ENCODE measurements around the gene UTF1. TPM values are rescaled to one million over a fixed set of nuclear protein-coding genes. Genes with fewer than 3 reads are reported as not detected.

The UTF1 gene
- total RNA-seq, 1 donor from 2014 or later: not detected

DNA sequence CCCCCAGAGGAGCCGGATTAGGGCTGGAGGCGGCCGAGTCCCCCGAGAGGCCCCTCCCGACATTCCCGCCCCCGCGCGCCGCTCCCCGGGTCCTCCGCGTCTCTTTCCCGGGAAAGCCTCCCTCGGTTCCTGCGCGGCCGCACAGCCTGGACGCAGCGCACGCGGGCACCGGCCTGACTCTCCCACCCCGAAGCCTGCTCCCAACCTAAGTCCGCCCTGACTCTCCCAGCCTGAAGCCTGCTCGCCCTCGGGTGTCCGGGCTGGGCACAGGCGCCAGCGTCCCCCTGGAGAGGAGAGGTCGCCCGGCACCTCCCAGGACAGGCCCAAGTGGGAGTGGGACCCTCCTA lies 7.2 kb downstream of the UTF1 start:
- Histone ChIP-seq H3K36me3 (no peaks in the 10 kb centered on the region), H3K9me3 (replicated peaks) (no peaks in the 10 kb centered on the region), H3K4me1 (peaks cover 20% of the 10 kb centered on the region), H3K4me3 (peak overlapping the region; percentile 43), H3K27ac (replicated peaks) (no peak overlapping the region), H3K27me3 (ENCODE audit: low read depth) (peaks cover 99% of the 10 kb centered on the region)
- TF ChIP-seq, protein P1, sequence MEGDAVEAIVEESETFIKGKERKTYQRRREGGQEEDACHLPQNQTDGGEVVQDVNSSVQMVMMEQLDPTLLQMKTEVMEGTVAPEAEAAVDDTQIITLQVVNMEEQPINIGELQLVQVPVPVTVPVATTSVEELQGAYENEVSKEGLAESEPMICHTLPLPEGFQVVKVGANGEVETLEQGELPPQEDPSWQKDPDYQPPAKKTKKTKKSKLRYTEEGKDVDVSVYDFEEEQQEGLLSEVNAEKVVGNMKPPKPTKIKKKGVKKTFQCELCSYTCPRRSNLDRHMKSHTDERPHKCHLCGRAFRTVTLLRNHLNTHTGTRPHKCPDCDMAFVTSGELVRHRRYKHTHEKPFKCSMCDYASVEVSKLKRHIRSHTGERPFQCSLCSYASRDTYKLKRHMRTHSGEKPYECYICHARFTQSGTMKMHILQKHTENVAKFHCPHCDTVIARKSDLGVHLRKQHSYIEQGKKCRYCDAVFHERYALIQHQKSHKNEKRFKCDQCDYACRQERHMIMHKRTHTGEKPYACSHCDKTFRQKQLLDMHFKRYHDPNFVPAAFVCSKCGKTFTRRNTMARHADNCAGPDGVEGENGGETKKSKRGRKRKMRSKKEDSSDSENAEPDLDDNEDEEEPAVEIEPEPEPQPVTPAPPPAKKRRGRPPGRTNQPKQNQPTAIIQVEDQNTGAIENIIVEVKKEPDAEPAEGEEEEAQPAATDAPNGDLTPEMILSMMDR (IDR thresholded peaks at IDR 0.05; ENCODE audit: borderline replicate concordance): no peak
- intact Hi-C loops (cut with micrococcal nuclease): no loop called here
- DNase-seq: no peak

- Histone ChIP-seq H3K27me3 (ENCODE audit: low read depth) (peaks cover 99% of the 10 kb centered on the region), H3K9me3 (replicated peaks) (no peaks in the 10 kb centered on the region), H3K27ac (replicated peaks) (no peak within 1 kb of the TSS), H3K4me3 (peak within 1 kb of the TSS; percentile 43), H3K36me3 (no peaks in the 10 kb centered on the region), H3K4me1 (peaks cover 20% of the 10 kb centered on the region)
- no peak for DNase-seq
- TF ChIP-seq, protein P1 (IDR thresholded peaks at IDR 0.05; ENCODE audit: borderline replicate concordance): no peak
- intact Hi-C loops (cut with micrococcal nuclease): no loop called here
Observed at GRCh38 chr10:133237588-133238465, 7.8 kb downstream of the UTF1 start, which contains the start of gene VENTX. Gene VENTX (plus strand): TSS chr10:133237855. CDS start chr10:133237915, 60 bp downstream.

DNA sequence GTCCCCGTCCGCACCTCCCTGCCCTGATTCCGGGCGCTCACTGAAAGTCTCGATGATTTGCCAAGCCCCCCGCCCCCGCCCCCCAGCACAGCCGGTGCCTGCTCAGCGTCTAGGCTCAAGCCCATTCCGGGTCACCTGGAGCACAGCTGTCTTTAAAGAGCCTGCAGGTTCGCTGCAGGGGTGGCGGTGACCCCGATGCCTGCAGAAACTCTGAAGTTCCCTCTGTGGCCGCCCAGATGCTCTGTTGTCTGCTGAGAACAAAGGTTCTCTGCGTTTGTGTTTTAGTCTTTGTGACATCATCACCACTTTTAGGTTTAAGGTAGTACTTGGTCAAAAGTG lies 8.4 kb downstream of the UTF1 start:
- Histone ChIP-seq H3K36me3 (no peaks in the 10 kb centered on the region), H3K27ac (replicated peaks) (no peak overlapping the region), H3K9me3 (replicated peaks) (no peaks in the 10 kb centered on the region), H3K4me1 (peaks cover 20% of the 10 kb centered on the region), H3K27me3 (ENCODE audit: low read depth) (peaks cover 99% of the 10 kb centered on the region), H3K4me3 (no peak overlapping the region)
- intact Hi-C loops (cut with micrococcal nuclease): no loop called here
- TF ChIP-seq, protein P1 (IDR thresholded peaks at IDR 0.05; ENCODE audit: borderline replicate concordance): no peak
- DNase-seq: no peak

GRCh38 chr10:133239990-133240389 lies 10.0 kb downstream of the UTF1 start:
- peaks cover 20% of the 10 kb centered on the region for H3K4me1 ChIP-seq
- TF ChIP-seq, protein P1 (IDR thresholded peaks at IDR 0.05; ENCODE audit: borderline replicate concordance): no peak
- H3K9me3 ChIP-seq (replicated peaks): no peaks in the 10 kb centered on the region
- intact Hi-C loops (cut with micrococcal nuclease): no loop called here
- no peak overlapping the region for H3K27ac ChIP-seq (replicated peaks)
- no peak overlapping the region for H3K4me3 ChIP-seq
- no peak for DNase-seq
- H3K36me3 ChIP-seq: no peaks in the 10 kb centered on the region
- peaks cover 100% of the 10 kb centered on the region for H3K27me3 ChIP-seq (ENCODE audit: low read depth)

DNA sequence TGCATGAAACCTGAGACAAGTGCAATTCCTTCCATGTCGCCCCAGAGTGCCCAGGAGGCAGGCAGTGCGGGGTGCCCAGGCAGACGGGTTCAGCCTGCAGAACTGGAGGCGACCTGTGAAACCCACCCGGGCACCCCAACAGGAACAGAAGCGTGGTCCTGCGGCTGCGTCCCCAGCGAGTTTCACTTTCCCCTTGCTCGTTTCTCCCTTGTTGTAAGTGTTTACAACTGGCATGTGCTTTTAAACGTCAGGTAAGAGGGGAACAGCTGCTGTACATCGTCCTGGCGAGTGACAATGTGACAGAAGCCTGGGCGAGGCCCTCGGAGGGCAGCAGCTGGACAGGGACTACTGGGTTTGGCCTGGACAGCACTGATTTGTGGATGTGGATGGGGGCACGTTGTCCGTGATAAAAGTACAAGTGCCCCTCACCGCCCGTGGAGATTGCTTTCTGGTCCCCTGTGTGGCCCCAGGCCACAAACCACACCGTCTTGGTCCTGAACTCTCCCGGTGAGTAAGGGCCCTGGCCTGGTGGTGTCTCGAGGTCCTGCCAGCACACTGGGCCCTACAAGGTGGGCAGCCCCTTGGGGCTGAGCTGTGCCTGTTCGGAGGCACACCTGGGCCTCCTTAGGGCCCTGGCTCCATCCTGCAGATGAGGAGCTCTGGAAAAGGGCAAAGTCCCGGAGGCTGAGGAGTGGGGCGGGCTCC lies 11.6 kb downstream of the UTF1 start:
- DNase-seq: no peak
- Histone ChIP-seq H3K4me1 (peaks cover 11% of the 10 kb centered on the region), H3K27me3 (ENCODE audit: low read depth) (peaks cover 100% of the 10 kb centered on the region), H3K9me3 (replicated peaks) (no peaks in the 10 kb centered on the region), H3K4me3 (no peak overlapping the region), H3K27ac (replicated peaks) (no peak overlapping the region), H3K36me3 (no peaks in the 10 kb centered on the region)
- intact Hi-C loops (cut with micrococcal nuclease): no loop called here
- TF ChIP-seq, protein P1 (IDR thresholded peaks at IDR 0.05; ENCODE audit: borderline replicate concordance): no peak
